Upper lobe of left lung (tissue), 4 donors: ENCODE data around the gene SORCS1.

Experiments
- POLR2A ChIP-seq, 4 donors: fragments of 450-650 bp; IDR thresholded peaks; one replicate each; pipeline ENCODE4 v1.5.1; 2016 to 2017; ENCODE audit warnings: antibody characterized with exemption in 4 of 4, mild to moderate bottlenecking in 2 of 4
- TF ChIP-seq, protein P1 (sequence below), 6 experiments: fragments of 450-650 bp in 4 of 6; fragments of 200-600 bp in 2 of 6; sonication (generic) in 2 of 6; IDR thresholded peaks; one replicate each; pipeline ENCODE4 v1.5.1; 2016 to 2019; ENCODE audit warnings: antibody characterized with exemption in 6 of 6

DNA sequence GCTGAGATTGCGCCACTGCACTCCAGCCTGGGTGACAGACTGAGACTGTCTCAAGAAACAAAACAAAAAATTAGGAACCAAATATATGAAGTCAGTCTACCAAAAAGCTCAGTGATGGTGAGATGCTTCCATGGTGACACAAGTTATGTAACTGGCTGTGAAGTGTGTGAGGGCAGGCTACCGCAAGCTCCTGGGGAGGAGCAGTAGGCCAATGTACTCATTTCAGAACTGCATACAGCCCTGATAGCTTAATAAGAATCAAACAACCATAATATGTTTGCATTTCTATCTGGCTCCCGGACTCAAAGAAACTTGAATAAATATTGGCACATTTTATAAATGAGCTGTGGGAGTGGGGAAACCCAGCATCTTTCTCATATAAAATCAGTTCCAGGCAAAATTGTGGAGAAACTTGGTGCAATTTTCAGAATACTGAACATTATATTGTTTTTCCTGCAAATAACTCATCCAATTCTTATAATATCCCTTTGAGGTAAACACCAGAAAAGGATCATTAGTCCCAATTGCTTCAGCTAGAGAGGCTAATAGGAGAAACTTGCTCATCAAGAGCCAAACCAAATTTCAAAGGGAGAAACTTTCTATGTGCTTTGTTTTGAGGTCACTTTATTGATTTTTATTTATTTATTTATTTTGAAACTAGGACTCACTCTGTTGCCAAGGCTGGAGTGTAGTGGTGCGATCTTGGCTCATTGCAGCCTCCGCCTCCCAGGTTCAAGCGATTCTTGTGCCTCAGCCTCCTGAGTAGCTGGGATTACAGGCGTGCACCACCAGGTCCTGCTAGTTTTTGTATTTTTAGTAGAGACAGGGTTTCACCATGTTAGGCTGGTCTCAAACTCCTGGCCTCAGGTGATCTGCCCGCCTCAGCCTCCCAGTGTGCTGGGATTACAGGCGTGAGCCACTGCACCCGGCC lies 127.0 kb downstream of the SORCS1 start:
- TF ChIP-seq, protein P1, sequence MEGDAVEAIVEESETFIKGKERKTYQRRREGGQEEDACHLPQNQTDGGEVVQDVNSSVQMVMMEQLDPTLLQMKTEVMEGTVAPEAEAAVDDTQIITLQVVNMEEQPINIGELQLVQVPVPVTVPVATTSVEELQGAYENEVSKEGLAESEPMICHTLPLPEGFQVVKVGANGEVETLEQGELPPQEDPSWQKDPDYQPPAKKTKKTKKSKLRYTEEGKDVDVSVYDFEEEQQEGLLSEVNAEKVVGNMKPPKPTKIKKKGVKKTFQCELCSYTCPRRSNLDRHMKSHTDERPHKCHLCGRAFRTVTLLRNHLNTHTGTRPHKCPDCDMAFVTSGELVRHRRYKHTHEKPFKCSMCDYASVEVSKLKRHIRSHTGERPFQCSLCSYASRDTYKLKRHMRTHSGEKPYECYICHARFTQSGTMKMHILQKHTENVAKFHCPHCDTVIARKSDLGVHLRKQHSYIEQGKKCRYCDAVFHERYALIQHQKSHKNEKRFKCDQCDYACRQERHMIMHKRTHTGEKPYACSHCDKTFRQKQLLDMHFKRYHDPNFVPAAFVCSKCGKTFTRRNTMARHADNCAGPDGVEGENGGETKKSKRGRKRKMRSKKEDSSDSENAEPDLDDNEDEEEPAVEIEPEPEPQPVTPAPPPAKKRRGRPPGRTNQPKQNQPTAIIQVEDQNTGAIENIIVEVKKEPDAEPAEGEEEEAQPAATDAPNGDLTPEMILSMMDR (IDR thresholded peaks at IDR 0.05), result no peak
- no peak for TF ChIP-seq POLR2A (IDR thresholded peaks at IDR 0.05)
